Measurements from ENCODE around the gene CCL2.

The CCL2 gene

DNA sequence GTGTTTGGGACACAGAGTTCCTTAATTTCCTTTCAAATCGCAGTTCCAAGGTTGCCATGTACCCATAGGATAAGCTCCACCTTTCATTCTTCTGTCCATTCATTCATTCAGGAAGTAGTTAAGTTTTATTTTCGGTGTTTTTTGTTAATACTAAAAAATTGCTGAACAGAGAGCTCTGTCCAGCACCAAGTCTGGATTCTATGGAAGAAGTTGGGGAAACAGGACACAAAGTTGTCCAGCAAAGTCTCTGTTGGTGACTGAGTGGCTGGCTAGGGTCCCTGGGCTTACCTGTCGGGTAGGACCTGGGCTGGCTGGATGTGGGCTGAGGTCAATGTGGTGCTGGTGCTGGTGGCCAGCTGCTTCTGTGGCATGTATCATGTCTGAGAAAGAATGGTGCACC, 17.6 kb upstream of the CCL2 start:
- DNase-seq (ENCODE audit: low read depth in 2 of 2, low spot score in 1 of 2): no peak

- no peak for DNase-seq (ENCODE audit: low read depth in 2 of 2, low spot score in 1 of 2)
Observed at GRCh38 chr17:34241062-34241461, 14.0 kb upstream of the CCL2 start.

DNA sequence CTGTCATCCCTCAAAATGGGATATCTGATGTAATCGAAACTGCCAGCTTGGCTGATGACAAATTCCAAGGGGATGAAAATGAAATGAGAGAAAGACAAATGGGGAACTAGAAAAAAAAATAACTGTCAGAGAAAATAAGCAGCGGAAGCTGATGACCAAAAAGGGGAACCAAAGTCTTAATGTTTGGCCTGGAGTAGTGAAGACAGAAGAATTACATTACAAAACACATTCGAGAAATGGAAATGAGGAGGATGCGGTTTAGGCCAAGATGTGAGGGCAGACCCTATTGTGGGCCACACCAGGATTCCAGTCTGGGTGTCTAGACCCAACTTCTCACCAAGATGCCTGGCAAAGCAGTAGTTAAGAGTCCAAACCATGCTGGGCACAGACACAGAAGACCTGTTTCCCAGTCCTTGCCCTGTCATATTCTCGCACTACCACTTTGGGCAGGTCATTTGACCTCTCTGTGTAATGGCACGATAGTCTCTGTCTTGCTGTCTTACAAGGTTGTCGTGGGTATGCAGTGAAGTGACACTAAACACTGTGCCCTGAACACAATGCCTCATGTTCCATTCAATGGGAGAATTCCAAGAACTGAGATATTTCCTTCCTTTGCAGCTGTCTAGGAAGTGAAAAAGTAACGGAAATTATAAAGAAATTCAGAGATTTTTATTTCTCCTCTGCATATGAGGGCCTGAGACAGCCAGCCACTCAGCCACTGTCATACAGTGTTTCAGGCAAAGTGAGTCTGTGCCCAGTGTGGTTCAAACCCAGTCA, 12.3 kb upstream of the CCL2 start:
- DNase-seq (ENCODE audit: low read depth in 2 of 2, low spot score in 1 of 2): no peak

GRCh38 chr17:34243364-34244320, 11.4 kb upstream of the CCL2 start:
- DNase-seq (ENCODE audit: low read depth in 2 of 2, low spot score in 1 of 2): no peak

DNA sequence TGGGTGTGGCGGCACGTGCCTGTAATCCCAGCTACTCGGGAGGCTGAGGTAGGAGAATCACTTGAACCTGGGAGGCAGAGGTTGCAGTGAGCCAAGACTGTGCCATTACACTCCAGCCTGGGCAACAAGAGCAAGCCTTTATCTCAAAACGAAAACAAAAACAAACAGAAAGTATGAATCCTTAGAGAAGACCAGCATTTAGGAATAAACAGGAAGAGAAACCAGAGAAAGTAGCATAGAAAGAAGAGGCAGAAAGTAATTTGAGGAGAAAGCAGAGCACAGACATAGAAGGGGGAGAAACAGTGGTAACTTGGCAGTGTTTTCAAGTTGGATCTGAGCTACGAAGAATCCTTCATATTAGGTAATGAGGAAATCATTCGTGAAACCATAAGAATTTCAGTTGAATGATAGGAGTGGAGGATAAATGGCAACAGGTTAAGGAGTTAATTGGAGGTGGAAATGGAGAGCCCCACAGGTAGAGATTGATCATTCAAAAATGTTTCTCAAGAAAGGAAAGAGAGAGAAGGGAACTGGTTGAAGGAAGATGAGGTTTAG, 9.7 kb upstream of the CCL2 start:
- DNase-seq (ENCODE audit: low read depth in 2 of 2, low spot score in 1 of 2): no peak

- no peak for DNase-seq (ENCODE audit: low read depth in 2 of 2, low spot score in 1 of 2)
Observed at GRCh38 chr17:34246446-34246845, 8.6 kb upstream of the CCL2 start.

DNA sequence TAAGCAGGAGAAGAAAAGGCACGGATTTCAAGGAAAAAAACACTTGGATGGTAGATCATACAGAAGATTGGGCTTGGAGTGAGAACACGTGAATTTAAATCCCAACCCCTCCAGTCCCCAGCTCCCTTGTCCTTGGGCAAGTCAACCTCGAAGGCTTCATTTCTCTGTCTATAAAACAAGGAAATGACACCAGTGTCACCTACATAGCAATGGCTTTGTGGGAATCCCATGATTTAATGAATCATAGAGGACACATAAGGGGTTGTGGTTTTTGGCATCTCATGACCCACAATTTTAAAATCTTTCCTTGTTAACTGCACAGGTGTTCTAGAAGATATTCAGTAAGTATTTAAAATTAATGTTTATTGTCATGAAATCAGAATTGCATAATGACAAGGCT, 8.2 kb upstream of the CCL2 start:
- no peak for DNase-seq (ENCODE audit: low read depth in 2 of 2, low spot score in 1 of 2)

- no peak for DNase-seq (ENCODE audit: low read depth in 2 of 2, low spot score in 1 of 2)
Observed at GRCh38 chr17:34248511-34249024, 6.5 kb upstream of the CCL2 start.

GRCh38 chr17:34249061-34249460, 6.0 kb upstream of the CCL2 start:
- DNase-seq (ENCODE audit: low read depth in 2 of 2, low spot score in 1 of 2): no peak

DNA sequence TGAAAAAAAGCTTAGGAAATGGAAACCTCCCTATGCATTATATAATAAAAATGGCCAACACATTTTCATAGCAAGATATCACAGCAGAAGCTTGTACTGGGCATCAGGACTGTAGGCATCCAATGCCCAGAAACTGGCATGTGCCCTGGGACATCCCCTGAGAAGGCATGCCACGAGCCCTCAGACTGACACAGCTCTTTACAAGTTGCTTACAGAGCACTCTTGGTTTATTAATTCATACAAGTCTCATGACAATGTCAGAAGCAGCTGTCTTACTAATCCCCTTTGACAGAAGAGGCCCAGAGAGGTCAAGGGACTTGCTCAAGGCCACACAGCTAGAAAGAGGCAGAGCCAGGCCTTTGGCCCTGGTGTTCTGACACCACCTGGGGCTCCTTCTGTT, 5.6 kb upstream of the CCL2 start:
- no peak for DNase-seq (ENCODE audit: low read depth in 2 of 2, low spot score in 1 of 2)

GRCh38 chr17:34251186-34251585, 3.9 kb upstream of the CCL2 start:
- DNase-seq (ENCODE audit: low read depth in 2 of 2, low spot score in 1 of 2): no peak

- DNase-seq (ENCODE audit: low read depth in 2 of 2, low spot score in 1 of 2): no peak
Observed at GRCh38 chr17:34252095-34252443, 3.0 kb upstream of the CCL2 start.

GRCh38 chr17:34252444-34253138, 2.5 kb upstream of the CCL2 start:
- no peak for DNase-seq (ENCODE audit: low read depth in 2 of 2, low spot score in 1 of 2)

DNA sequence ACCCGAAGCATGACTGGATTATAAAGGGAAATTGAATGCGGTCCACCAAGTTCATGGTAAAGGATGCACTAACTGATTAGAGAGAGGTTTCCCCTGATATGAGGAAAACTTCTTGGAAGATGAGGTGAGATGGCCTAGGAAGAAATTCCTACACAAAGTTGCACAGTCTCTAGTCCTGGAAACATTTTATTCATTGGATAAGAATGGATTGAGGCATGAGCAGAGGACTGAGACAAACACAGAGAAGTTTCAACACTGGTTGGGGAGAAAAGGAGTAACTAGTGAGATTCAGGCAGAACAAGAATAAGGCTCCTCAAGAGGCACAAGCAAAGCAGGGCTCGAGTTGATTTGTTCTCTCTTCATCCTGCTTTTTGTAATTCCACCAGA, 2.0 kb upstream of the CCL2 start:
- DNase-seq (ENCODE audit: low read depth in 2 of 2, low spot score in 1 of 2): no peak

DNA sequence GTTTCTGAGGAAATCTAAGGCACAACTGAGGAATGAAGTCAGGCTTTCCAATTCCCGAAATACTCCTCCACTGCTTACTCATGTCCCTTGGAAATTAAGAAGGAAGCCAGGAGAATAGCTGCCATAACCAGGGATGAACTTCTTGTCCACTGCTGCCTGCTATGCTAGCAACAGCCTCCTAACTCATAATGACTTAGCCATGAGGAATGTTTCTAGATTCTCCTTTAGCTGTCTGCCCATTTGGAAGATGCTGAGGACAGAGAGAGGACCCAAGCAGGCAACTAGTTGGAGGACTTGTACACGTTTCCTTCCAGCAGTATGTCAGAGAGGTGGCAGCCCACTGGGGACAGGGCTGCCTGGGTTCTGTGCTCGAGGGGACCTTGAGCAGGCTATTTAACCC, 939 bp upstream of the CCL2 start:
- DNase-seq (ENCODE audit: low read depth in 2 of 2, low spot score in 1 of 2): no peak

- no peak for DNase-seq (ENCODE audit: low read depth in 2 of 2, low spot score in 1 of 2)
Observed at GRCh38 chr17:34255381-34255732, 272 bp downstream of the CCL2 start.

DNA sequence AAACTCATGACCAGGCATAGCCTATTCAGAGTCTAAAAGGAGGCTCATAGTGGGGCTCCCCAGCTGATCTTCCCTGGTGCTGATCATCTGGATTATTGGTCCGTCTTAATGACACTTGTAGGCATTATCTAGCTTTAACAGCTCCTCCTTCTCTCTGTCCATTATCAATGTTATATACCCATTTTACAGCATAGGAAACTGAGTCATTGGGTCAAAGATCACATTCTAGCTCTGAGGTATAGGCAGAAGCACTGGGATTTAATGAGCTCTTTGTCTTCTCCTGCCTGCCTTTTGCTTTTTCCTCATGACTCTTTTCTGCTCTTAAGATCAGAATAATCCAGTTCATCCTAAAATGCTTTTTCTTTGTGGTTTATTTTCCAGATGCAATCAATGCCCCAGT, 756 bp downstream of the CCL2 start:
- DNase-seq (ENCODE audit: low read depth in 2 of 2, low spot score in 1 of 2): no peak

DNA sequence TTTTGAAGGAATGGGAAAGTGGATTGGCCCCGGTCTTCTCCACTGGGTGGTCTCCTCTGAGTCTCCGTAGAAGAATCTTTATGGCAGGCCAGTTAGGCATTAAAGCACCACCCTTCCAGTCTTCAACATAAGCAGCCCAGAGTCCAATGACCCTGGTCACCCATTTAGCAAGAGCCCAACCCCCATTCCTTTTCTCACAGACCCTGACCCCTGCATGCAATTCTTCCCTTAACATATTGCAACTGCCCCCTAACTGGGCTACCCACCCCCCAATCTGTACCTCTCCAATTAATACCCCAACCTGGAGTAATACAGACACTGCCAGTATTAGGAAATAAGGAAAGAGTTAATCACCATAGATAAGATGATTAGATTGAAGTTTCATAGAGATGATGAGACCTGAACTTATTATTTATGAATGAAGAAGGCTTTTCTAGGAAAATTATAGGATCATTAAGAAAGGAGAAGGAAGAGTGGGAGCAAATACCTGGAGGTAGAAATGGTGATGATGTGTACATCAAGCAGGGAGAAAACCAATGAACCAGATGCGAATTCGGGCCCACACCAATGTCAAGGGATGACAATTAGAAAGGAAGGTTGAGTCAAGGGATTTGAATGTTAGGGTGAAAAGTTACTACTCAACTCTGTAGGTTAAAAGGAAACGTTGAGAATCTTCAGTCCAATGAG, 2.4 kb downstream of the CCL2 start:
- no peak for DNase-seq (ENCODE audit: low read depth in 2 of 2, low spot score in 1 of 2)

DNA sequence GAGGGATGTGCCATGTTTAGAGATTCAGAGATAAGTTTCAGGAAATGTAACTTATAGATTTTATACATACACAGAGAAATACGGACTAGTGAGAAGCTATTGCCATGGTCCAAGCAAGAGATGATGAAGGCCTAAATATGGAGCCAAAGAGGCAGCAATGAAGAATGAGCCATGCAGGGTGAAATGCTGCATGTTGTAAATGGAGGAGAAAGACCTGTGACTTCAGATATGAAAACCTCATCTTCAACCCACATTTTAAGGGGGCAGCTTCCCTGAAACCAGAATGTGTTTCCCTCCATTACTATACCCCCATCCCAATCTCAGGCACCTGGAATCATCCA, 2.9 kb downstream of the CCL2 start:
- DNase-seq (ENCODE audit: low read depth in 2 of 2, low spot score in 1 of 2): no peak

- no peak for DNase-seq (ENCODE audit: low read depth in 2 of 2, low spot score in 1 of 2)
Observed at GRCh38 chr17:34259146-34259545, 4.1 kb downstream of the CCL2 start.

DNA sequence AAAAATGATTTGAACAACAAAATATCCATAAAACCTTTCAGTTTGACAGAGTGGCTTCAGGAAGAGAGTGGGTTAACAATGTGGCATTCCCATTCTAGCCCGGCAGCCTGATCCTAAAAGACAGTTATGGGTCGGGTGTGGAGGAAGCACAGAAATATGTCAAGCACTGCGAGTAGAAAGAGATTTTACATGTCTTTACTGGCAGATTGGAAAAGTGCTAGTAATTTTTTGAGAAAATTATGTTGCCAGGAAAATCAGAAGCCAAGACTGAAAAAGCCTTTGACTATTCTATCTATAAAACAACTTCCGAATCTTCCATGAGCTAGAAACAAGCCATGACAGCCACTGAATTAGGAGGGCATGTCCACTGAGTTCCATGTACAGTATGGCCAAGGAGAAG, 5.8 kb downstream of the CCL2 start:
- DNase-seq (ENCODE audit: low read depth in 2 of 2, low spot score in 1 of 2): no peak
